NCI-H1694 treated with DMSO at 0.1 percent for 48 hours (cell line): ENCODE measurements around the gene CADPS.

Source experiments
- DNase-seq: peaks from one replicate; lab custom pipeline; 2025; lab: John Stamatoyannopoulos, UW

Gene CADPS

GRCh38 chr3:62874711-62875557, at the start of gene CADPS:
CADPS (minus strand) TSS chr3:62875416; CDS start chr3:62875029, 387 bp downstream.
- peak; percentile 2 for DNase-seq

- no peak for DNase-seq
These were observed 47.9 kb upstream of the CADPS start for GRCh38 chr3:62923066-62923465.

DNA sequence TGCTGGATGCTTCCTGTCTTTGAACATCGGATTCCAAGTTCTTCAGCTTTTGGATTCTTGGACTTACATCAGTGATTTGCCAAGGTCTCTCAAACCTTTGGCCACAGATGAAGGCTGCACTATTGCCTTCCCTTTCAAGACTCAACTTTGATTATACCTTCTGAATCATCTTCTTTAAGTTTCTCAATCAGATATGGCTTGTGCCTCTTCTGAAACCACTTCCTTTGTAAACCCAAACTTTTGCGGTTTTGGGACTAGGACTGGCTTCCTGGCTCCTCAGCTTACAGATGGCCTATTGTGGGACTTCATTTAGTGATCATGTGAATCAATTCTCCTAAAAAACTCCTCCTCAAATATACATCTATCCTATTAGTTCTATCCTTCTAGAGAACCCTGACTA, 47.1 kb upstream of the CADPS start:
- DNase-seq = no peak

GRCh38 chr3:62920466-62920784, 45.2 kb upstream of the CADPS start:
- no peak for DNase-seq

DNA sequence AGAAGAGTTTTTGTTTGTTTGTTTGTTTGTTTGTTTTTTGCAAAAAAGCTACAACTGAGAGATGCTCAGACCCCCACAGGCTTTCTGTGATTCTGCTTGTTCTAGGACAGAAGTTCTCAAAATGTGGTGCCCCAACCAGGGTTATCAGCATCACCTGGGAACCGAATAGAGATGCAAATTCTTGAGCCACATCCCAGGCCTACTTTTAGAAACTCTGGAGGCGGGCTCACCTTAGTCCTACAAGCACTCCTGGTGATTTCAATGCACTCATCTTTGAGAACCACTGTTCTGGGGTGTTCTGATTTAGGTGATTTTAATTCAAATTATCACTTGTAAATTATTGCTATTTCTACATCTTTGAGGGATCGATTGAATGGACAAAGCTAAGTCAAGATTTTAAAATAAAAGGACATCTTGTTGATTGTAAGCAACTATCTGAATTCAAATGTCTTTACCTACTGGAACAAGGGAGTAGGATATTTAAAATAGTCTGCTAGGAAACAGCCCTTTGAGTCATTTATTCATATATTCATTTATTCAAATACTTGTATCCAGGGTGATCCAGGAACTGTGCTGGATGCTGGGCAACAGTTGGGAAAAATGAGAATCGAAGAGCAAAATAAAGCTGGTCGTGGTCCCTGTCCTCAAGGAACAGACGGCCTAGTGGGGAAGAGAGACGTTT, 44.7 kb upstream of the CADPS start:
- DNase-seq = no peak

GRCh38 chr3:62918777-62919176, 43.6 kb upstream of the CADPS start:
- no peak for DNase-seq

DNA sequence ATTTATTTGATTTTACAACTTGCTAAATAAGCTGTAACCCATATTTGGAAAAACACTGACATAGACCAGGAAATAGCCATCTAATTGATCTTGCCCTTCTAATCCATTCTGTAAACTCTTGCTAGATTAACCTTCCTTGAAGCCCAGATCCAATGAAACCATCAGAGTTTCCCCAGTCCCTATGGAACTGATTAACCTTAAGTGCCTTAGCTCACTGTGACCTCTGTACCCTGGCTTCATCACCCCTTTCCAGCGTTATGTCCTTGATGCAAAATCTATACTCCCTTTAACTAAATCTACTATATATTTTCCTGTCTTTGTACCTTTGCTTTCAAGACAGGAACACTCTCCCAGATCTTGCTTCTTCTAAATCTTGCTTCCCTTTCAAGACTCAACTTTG, 42.9 kb upstream of the CADPS start:
- DNase-seq = no peak

- DNase-seq = no peak
These were observed 36.3 kb upstream of the CADPS start for GRCh38 chr3:62911526-62911925.

DNA sequence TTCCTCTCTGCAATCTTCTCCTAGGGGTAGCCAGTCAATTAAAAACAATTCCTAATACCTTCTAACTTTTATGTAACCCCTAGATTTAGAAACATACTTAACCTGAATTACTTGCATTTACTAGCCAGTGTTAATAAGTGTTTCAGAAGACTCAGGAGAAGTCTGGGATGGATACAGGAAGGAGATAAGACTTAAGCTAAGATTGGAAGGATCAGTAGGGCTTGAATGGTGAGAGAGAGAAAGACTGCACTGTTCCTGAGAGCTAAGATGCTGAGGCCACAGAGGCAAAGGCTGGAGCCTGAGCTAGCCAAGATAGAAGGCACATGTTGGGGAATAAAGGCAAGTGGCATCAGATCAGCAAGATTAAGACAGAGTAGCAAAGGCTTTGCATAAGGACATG, 30.1 kb upstream of the CADPS start:
- no peak for DNase-seq

DNA sequence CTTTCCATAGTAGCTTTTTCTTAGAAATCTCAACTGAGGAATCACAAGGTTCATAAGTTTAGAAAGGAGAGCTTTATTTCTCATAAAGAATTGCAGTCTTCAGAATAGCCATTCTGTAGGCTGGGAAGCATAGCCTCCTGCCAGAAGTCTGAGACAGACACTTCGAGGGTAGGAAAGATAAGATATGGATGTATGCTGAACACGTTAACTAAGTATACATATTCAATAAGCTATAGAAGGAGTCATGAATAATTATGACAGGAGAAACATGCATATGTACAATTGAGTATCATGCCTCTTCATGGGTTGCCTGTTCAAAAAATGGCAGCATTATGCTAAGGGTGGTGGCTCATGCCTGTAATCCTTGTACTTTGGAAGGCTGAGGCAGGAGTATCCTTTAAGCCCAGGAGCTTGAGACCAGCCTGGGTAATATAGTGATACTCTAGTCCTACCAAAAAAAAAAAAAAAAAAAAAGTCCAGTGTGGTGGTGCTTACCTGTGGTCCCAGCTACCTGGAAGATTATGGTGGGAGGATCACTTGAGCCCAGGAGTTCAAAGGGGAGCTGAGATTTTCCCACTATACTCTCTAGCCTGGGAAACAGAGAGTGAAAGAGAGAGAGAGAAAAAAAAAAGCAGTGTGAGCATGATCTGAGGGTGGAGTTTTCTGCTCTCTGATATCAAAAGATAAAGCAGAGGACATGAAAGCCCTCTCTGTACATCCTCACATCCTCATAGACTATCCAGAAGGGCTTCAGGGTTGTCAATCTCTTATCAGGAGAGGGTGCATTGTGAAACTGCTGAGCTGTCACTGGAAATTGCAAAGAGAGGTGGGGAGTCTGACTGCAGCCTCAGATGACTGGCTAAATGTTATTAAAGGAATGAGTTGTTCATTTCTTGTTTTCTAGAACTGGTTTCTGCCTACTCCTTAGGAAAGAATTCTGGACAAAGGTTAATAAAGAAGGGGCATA, 23.6 kb upstream of the CADPS start:
- DNase-seq = no peak

DNA sequence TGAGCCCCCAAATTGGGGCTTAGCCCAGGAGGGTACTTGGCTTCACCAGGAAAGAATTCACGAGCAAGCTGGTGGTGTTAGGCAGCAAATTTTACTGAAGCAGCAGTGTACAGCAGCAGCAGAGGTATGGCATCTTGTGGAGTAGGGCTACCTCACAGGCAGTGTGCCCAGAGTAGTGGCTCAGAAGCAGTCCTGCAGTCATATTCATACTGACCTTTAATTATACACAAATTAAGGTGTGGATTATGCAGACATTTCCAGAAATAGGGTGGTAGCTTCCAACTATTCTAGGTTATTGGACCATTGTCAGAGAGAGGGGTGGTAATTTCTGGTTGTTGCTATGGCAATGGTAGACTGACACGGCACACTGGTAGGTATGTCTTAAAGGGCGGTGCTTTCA, 20.7 kb upstream of the CADPS start:
- no peak for DNase-seq

GRCh38 chr3:62892951-62893350, 17.7 kb upstream of the CADPS start:
- DNase-seq = no peak

- DNase-seq = no peak
These were observed 16.8 kb upstream of the CADPS start for GRCh38 chr3:62892045-62892444.

- DNase-seq = no peak
These were observed 13.6 kb upstream of the CADPS start for GRCh38 chr3:62888778-62889177.

- no peak for DNase-seq
These were observed 13.0 kb upstream of the CADPS start for GRCh38 chr3:62888180-62888579.

DNA sequence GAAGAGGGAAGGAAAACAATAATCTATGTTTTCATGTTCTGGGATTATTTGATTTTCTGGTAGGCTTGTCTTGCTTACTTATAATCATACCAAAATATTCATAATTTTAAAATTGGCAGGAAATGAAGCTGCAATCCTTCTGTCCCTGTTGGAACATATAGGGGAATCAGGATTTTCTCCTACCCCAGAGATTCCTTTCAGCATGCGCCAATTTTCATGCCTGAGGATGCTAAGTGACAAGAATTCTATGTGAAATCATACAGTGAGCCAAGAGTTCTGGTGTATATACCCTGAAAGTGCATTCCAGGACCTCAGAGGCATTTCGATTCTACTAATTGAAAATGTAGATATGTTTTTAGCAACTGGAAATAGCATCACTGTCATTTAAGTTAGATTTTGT, 9.9 kb upstream of the CADPS start:
- DNase-seq = no peak

GRCh38 chr3:62884096-62884870, 9.1 kb upstream of the CADPS start:
- DNase-seq = no peak

GRCh38 chr3:62882676-62883200, 7.5 kb upstream of the CADPS start:
- no peak for DNase-seq

- peak; percentile 22 for DNase-seq
These were observed 848 bp upstream of the CADPS start for GRCh38 chr3:62876064-62876463.

GRCh38 chr3:62875558-62876002, 364 bp upstream of the CADPS start:
- no peak for DNase-seq
